ENCODE data around the gene GRIA3.

Gene GRIA3

GRCh38 chrX:123493857-123494256 is 309.8 kb downstream of the GRIA3 start (continued):
- TF ChIP-seq, protein P1, sequence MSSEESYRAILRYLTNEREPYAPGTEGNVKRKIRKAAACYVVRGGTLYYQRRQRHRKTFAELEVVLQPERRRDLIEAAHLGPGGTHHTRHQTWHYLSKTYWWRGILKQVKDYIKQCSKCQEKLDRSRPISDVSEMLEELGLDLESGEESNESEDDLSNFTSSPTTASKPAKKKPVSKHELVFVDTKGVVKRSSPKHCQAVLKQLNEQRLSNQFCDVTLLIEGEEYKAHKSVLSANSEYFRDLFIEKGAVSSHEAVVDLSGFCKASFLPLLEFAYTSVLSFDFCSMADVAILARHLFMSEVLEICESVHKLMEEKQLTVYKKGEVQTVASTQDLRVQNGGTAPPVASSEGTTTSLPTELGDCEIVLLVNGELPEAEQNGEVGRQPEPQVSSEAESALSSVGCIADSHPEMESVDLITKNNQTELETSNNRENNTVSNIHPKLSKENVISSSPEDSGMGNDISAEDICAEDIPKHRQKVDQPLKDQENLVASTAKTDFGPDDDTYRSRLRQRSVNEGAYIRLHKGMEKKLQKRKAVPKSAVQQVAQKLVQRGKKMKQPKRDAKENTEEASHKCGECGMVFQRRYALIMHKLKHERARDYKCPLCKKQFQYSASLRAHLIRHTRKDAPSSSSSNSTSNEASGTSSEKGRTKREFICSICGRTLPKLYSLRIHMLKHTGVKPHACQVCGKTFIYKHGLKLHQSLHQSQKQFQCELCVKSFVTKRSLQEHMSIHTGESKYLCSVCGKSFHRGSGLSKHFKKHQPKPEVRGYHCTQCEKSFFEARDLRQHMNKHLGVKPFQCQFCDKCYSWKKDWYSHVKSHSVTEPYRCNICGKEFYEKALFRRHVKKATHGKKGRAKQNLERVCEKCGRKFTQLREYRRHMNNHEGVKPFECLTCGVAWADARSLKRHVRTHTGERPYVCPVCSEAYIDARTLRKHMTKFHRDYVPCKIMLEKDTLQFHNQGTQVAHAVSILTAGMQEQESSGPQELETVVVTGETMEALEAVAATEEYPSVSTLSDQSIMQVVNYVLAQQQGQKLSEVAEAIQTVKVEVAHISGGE (tag by site-specific recombination; conservative IDR thresholded peaks at IDR 0.05; ENCODE audit: low read depth): no peak
- TF ChIP-seq ZNF521 (tag by site-specific recombination; IDR thresholded peaks at IDR 0.05) (no peak), SETDB1 (IDR thresholded peaks at IDR 0.05; ENCODE audit: insufficient read length, low read length) (no peak), SP7 (tag by site-specific recombination; IDR thresholded peaks at IDR 0.05) (no peak), ZNF707 (tag by site-specific recombination; IDR thresholded peaks at IDR 0.05) (no peak), ZNF513 (tag by site-specific recombination; IDR thresholded peaks at IDR 0.05) (no peak), ZNF138 (tag by site-specific recombination; IDR thresholded peaks at IDR 0.05; ENCODE audit: borderline replicate concordance) (no peak), ZNF530 (tag by site-specific recombination; IDR thresholded peaks at IDR 0.05; ENCODE audit: low read depth) (no peak), ZNF248 (tag by site-specific recombination; IDR thresholded peaks at IDR 0.05) (no peak)

- no peak for TF ChIP-seq ZNF394 (tag by site-specific recombination; IDR thresholded peaks at IDR 0.05; ENCODE audit: borderline replicate concordance)
- no peak for TF ChIP-seq KLF17 (tag by site-specific recombination; IDR thresholded peaks at IDR 0.05)
- TF ChIP-seq KLF7 (tag by site-specific recombination; IDR thresholded peaks at IDR 0.05; ENCODE audit: borderline replicate concordance): no peak
- TF ChIP-seq ZSCAN4 (tag by site-specific recombination; IDR thresholded peaks at IDR 0.05): no peak
- TF ChIP-seq ZNF404 (tag by site-specific recombination; IDR thresholded peaks at IDR 0.05): no peak
- no peak for TF ChIP-seq ZNF529 (tag by site-specific recombination; IDR thresholded peaks at IDR 0.05; ENCODE audit: insufficient replicate concordance)
- TF ChIP-seq KLF9 (tag by site-specific recombination; IDR thresholded peaks at IDR 0.05; ENCODE audit: low read depth): no peak
- no peak for TF ChIP-seq ZEB2 (tag by site-specific recombination; IDR thresholded peaks at IDR 0.05)
- TF ChIP-seq ZNF658 (tag by site-specific recombination; IDR thresholded peaks at IDR 0.05): no peak
- no peak for TF ChIP-seq ZNF266 (tag by site-specific recombination; IDR thresholded peaks at IDR 0.05; ENCODE audit: low read depth)
- TF ChIP-seq PATZ1 (tag by site-specific recombination; IDR thresholded peaks at IDR 0.05): no peak
- no peak for TF ChIP-seq KLF16 (tag by site-specific recombination; IDR thresholded peaks at IDR 0.05)
- TF ChIP-seq ZNF114 (tag by site-specific recombination; IDR thresholded peaks at IDR 0.05): no peak
- TF ChIP-seq, protein P2, sequence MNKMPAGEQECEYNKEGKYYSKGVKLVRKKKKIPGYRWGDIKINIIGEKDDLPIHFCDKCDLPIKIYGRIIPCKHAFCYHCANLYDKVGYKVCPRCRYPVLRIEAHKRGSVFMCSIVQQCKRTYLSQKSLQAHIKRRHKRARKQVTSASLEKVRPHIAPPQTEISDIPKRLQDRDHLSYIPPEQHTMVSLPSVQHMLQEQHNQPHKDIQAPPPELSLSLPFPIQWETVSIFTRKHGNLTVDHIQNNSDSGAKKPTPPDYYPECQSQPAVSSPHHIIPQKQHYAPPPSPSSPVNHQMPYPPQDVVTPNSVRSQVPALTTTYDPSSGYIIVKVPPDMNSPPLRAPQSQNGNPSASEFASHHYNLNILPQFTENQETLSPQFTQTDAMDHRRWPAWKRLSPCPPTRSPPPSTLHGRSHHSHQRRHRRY (tag by site-specific recombination; IDR thresholded peaks at IDR 0.05): no peak
- no peak for TF ChIP-seq ZNF830 (tag by site-specific recombination; IDR thresholded peaks at IDR 0.05; ENCODE audit: low read depth)
- TF ChIP-seq SALL2 (tag by site-specific recombination; IDR thresholded peaks at IDR 0.05; ENCODE audit: borderline replicate concordance): no peak
- POLR2A ChIA-PET: no interaction called here
- Histone ChIP-seq H3K9me3 (ENCODE audit: control insufficient read depth, insufficient read depth, low read depth, low read length) (no peaks in the 10 kb centered on the region), H3K27ac (ENCODE audit: extremely low read depth, low read depth, low read length) (no peak overlapping the region), H3K4me3 (ENCODE audit: low read depth, low read length) (no peak overlapping the region), H3K4me1 (ENCODE audit: control insufficient read depth, insufficient read depth, low read length) (no peaks in the 10 kb centered on the region), H3K36me3 (ENCODE audit: control insufficient read depth in 2 of 2, insufficient read depth in 1 of 2, low read length in 2 of 2) (no peaks in the 10 kb centered on the region)
- CTCF ChIA-PET: no interaction called here
These were observed 315.7 kb downstream of the GRIA3 start for GRCh38 chrX:123499787-123500186.
